Uterus (tissue), 2 donors: ENCODE results near the gene TAC3.

Source experiments
- POLR2A ChIP-seq, 2 donors: fragments of 450-650 bp; IDR thresholded peaks; one replicate each; pipeline ENCODE4 v1.6.1; 2016; ENCODE audit warnings: antibody characterized with exemption in 2 of 2, mild to moderate bottlenecking in 1 of 2, moderate library complexity in 1 of 2
- TF ChIP-seq, protein P1 (sequence below), 4 experiments: fragments of 200-600 bp in 2 of 4; fragments of 450-650 bp in 2 of 4; sonication (generic) in 2 of 4; IDR thresholded peaks; one replicate each; pipeline ENCODE4 v1.5.1; 2016 to 2019; ENCODE audit warnings: antibody characterized with exemption in 4 of 4, mild to moderate bottlenecking in 2 of 4, moderate library complexity in 1 of 4

- TF ChIP-seq, protein P1, sequence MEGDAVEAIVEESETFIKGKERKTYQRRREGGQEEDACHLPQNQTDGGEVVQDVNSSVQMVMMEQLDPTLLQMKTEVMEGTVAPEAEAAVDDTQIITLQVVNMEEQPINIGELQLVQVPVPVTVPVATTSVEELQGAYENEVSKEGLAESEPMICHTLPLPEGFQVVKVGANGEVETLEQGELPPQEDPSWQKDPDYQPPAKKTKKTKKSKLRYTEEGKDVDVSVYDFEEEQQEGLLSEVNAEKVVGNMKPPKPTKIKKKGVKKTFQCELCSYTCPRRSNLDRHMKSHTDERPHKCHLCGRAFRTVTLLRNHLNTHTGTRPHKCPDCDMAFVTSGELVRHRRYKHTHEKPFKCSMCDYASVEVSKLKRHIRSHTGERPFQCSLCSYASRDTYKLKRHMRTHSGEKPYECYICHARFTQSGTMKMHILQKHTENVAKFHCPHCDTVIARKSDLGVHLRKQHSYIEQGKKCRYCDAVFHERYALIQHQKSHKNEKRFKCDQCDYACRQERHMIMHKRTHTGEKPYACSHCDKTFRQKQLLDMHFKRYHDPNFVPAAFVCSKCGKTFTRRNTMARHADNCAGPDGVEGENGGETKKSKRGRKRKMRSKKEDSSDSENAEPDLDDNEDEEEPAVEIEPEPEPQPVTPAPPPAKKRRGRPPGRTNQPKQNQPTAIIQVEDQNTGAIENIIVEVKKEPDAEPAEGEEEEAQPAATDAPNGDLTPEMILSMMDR (IDR thresholded peaks at IDR 0.05) = no peak
- TF ChIP-seq POLR2A (IDR thresholded peaks at IDR 0.05) = no peak
Measured at GRCh38 chr12:57018906-57019305, 2.6 kb upstream of the TAC3 start.
